Panc1 (cell line): ENCODE measurements around the gene CRHBP.

ENCODE experiments used
- POLR2AphosphoS5 ChIP-seq: IDR thresholded peaks from 2 replicates; pipeline ENCODE4 v1.6.1; 2012; ENCODE audit warnings: mild to moderate bottlenecking, low read depth, low read length, moderate library complexity
- TF ChIP-seq, protein P1 (sequence below): fragments of 450-650 bp; IDR thresholded peaks from 2 replicates; pipeline ENCODE4 v1.5.1; 2017; ENCODE audit warnings: mild to moderate bottlenecking
- TF ChIP-seq, protein P2 (sequence below), 2 experiments: IDR thresholded peaks; 2 replicates each; pipeline ENCODE4 v1.6.1; 2011 to 2012; ENCODE audit warnings: low read depth in 2 of 2, control low read depth in 1 of 2, low read length in 1 of 2, mild to moderate bottlenecking in 1 of 2, moderate library complexity in 1 of 2; ENCODE audit not compliant: insufficient read depth in 1 of 2

DNA sequence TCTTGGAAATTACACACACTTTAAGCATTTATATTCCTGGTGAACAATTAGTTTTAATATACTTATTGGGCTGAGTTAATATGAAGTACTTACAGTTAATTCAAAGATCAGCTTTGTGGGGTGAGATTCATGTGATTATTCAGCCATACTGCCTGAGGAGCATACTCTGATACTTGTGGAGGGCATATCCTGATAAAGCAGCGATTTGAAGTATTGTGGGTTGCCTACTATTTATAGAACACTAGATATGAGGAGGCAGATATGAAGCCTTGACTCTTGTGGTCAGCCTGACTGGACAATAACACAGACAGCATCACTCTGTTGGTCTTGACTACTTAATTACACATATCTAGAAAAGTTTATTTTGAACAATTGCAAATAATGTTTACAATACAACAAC lies 50.4 kb downstream of the CRHBP start:
- TF ChIP-seq, protein P1, sequence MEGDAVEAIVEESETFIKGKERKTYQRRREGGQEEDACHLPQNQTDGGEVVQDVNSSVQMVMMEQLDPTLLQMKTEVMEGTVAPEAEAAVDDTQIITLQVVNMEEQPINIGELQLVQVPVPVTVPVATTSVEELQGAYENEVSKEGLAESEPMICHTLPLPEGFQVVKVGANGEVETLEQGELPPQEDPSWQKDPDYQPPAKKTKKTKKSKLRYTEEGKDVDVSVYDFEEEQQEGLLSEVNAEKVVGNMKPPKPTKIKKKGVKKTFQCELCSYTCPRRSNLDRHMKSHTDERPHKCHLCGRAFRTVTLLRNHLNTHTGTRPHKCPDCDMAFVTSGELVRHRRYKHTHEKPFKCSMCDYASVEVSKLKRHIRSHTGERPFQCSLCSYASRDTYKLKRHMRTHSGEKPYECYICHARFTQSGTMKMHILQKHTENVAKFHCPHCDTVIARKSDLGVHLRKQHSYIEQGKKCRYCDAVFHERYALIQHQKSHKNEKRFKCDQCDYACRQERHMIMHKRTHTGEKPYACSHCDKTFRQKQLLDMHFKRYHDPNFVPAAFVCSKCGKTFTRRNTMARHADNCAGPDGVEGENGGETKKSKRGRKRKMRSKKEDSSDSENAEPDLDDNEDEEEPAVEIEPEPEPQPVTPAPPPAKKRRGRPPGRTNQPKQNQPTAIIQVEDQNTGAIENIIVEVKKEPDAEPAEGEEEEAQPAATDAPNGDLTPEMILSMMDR, result no peak
- TF ChIP-seq, protein P2, sequence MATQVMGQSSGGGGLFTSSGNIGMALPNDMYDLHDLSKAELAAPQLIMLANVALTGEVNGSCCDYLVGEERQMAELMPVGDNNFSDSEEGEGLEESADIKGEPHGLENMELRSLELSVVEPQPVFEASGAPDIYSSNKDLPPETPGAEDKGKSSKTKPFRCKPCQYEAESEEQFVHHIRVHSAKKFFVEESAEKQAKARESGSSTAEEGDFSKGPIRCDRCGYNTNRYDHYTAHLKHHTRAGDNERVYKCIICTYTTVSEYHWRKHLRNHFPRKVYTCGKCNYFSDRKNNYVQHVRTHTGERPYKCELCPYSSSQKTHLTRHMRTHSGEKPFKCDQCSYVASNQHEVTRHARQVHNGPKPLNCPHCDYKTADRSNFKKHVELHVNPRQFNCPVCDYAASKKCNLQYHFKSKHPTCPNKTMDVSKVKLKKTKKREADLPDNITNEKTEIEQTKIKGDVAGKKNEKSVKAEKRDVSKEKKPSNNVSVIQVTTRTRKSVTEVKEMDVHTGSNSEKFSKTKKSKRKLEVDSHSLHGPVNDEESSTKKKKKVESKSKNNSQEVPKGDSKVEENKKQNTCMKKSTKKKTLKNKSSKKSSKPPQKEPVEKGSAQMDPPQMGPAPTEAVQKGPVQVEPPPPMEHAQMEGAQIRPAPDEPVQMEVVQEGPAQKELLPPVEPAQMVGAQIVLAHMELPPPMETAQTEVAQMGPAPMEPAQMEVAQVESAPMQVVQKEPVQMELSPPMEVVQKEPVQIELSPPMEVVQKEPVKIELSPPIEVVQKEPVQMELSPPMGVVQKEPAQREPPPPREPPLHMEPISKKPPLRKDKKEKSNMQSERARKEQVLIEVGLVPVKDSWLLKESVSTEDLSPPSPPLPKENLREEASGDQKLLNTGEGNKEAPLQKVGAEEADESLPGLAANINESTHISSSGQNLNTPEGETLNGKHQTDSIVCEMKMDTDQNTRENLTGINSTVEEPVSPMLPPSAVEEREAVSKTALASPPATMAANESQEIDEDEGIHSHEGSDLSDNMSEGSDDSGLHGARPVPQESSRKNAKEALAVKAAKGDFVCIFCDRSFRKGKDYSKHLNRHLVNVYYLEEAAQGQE (IDR thresholded peaks at IDR 0.05; ENCODE audit: insufficient read depth in 1 of 2, low read depth in 2 of 2, low read length in 1 of 2), result no peak
- no peak for TF ChIP-seq POLR2AphosphoS5
